H1 (cell line): ENCODE data around the gene NUDT1. TPM values are rescaled to one million over a fixed set of nuclear protein-coding genes. Genes with fewer than 3 reads are reported as not detected.

Experiments used
- CTCF ChIA-PET: fragments of 300-600 bp; sonication (Branson Sonifier 250); formaldehyde crosslinking; loops from one replicate; lab custom pipeline; 2021; ENCODE audit not compliant: partially characterized antibody; lab: Charles Lee
- POLR2A ChIA-PET: fragments of 300-600 bp; sonication (Branson Sonifier 250); formaldehyde crosslinking; loops from one replicate; lab custom pipeline; 2021; ENCODE audit warnings: inconsistent platforms; ENCODE audit not compliant: partially characterized antibody; lab: Charles Lee
- DNase-seq, 2 experiments: peaks; one replicate each; pipeline versions ENCODE4 v3.0.0 to v3.0.0-alpha.2; 2010 to 2022; ENCODE audit warnings: low spot score in 2 of 2, low read depth in 1 of 2, mixed read lengths in 1 of 2
- FAIRE-seq: peaks from 2 replicates; lab custom pipeline; 2011; peaks lifted over from hg19 to GRCh38; lab: Jason Lieb, UNC
- H2AFZ ChIP-seq: 2 replicates; pipeline ENCODE4 v1.8.1; 2012; ENCODE audit warnings: low read length, inconsistent platforms
- H2AK5ac ChIP-seq: 2 replicates; pipeline ENCODE4 v1.6.1; 2013; ENCODE audit warnings: low read depth, low read length
- H2BK120ac ChIP-seq: replicated peaks from 2 replicates; pipeline ENCODE3; 2013; ENCODE audit warnings: low read depth, low read length, inconsistent platforms
- H2BK12ac ChIP-seq: 2 replicates; pipeline ENCODE4 v1.6.1; 2013; ENCODE audit warnings: low read depth, low read length
- H2BK15ac ChIP-seq: 2 replicates; pipeline ENCODE4 v1.6.1; 2013; ENCODE audit warnings: low read length
- H2BK20ac ChIP-seq: 2 replicates; pipeline ENCODE4 v1.6.1; 2013; ENCODE audit warnings: low read length
- H2BK5ac ChIP-seq: 2 replicates; pipeline ENCODE4 v1.6.1; 2013; ENCODE audit warnings: low read depth, low read length
- H3K14ac ChIP-seq: 2 replicates; pipeline ENCODE4 v1.6.1; 2013; ENCODE audit warnings: inconsistent platforms; ENCODE audit not compliant: insufficient read length
- H3K18ac ChIP-seq: 2 replicates; pipeline ENCODE4 v1.6.1; 2013; ENCODE audit warnings: low read length; ENCODE audit errors: extremely low read depth
- H3K23ac ChIP-seq: 2 replicates; pipeline ENCODE4 v1.6.1; 2013; ENCODE audit warnings: inconsistent platforms; ENCODE audit not compliant: insufficient read length
- H3K23me2 ChIP-seq: 2 replicates; pipeline ENCODE4 v1.6.1; 2013; ENCODE audit warnings: low read depth, low read length
- H3K27ac ChIP-seq: 2 replicates; pipeline ENCODE4 v1.6.1; 2011; ENCODE audit warnings: low read depth, low read length, inconsistent platforms
- H3K27me3 ChIP-seq, 4 experiments: replicated peaks in 1 of 4; 1 replicate in 1 of 4; 2 replicates in 3 of 4; pipeline versions ENCODE4 v1.6.1 to v1.8.1; 2011 to 2013; ENCODE audit warnings: low read length in 3 of 4, mild to moderate bottlenecking in 3 of 4, inconsistent platforms in 2 of 4, mixed read lengths in 2 of 4, moderate library complexity in 1 of 4; ENCODE audit not compliant: control insufficient read depth in 3 of 4, insufficient read depth in 3 of 4; ENCODE audit errors: extremely low read depth in 1 of 4
- H3K36me3 ChIP-seq, 4 experiments: 2 replicates each; pipeline versions ENCODE4 v1.6.1 to v1.8.1; 2011 to 2013; ENCODE audit warnings: mild to moderate bottlenecking in 4 of 4, low read length in 3 of 4, moderate library complexity in 2 of 4, control low read depth in 1 of 4, inconsistent platforms in 1 of 4; ENCODE audit not compliant: insufficient read depth in 4 of 4, control insufficient read depth in 2 of 4
- H3K4ac ChIP-seq: replicated peaks from 2 replicates; pipeline ENCODE3; 2013; ENCODE audit warnings: low read length, low read depth, mixed read lengths, inconsistent platforms; ENCODE audit not compliant: insufficient read length
- H3K4me1 ChIP-seq, 4 experiments: replicated peaks in 1 of 4; 1 replicate in 1 of 4; 2 replicates in 3 of 4; pipeline versions ENCODE4 v1.6.1 to v1.8.1; 2011 to 2013; ENCODE audit warnings: low read length in 3 of 4, inconsistent platforms in 2 of 4, mixed read lengths in 1 of 4; ENCODE audit not compliant: insufficient read depth in 4 of 4, control insufficient read depth in 3 of 4
- H3K4me2 ChIP-seq, 2 experiments: 2 replicates each; pipeline versions ENCODE4 v1.6.1 to v1.8.1; 2011 to 2013; ENCODE audit warnings: low read depth in 2 of 2, low read length in 2 of 2, control low read depth in 1 of 2, inconsistent platforms in 1 of 2, mild to moderate bottlenecking in 1 of 2; ENCODE audit not compliant: insufficient read depth in 1 of 2
- H3K4me3 ChIP-seq, 4 experiments: fragments of 200-600, 300-600 bp in 1 of 4; sonication (generic), shearing (Covaris generic), sonication (Bioruptor Twin) in 1 of 4; 2 replicates each; pipeline versions ENCODE4 v1.5.1 to v1.8.1; 2011 to 2016; ENCODE audit warnings: low read length in 4 of 4, low read depth in 3 of 4, control low read depth in 2 of 4, inconsistent platforms in 2 of 4, mild to moderate bottlenecking in 2 of 4, mixed read lengths in 1 of 4, moderate library complexity in 1 of 4; ENCODE audit not compliant: insufficient read depth in 2 of 4; ENCODE audit errors: extremely low read depth in 1 of 4
- H3K56ac ChIP-seq: replicated peaks from 2 replicates; pipeline ENCODE3; 2013; ENCODE audit warnings: low read depth, mild to moderate bottlenecking, mixed read lengths, low read length, inconsistent platforms; ENCODE audit not compliant: insufficient read length
- H3K79me1 ChIP-seq: 2 replicates; pipeline ENCODE4 v1.6.1; 2013; ENCODE audit warnings: low read depth, low read length, control low read depth
- H3K79me2 ChIP-seq, 2 experiments: 2 replicates each; pipeline versions ENCODE4 v1.6.1 to v1.8.1; 2012 to 2013; ENCODE audit warnings: low read length in 2 of 2, mild to moderate bottlenecking in 2 of 2, inconsistent platforms in 1 of 2; ENCODE audit not compliant: insufficient read depth in 2 of 2, control insufficient read depth in 1 of 2
- H3K9ac ChIP-seq, 4 experiments: replicated peaks in 1 of 4; 1 replicate in 1 of 4; 2 replicates in 3 of 4; pipeline versions ENCODE4 v1.6.1 to v1.8.1; 2011 to 2013; ENCODE audit warnings: low read depth in 3 of 4, low read length in 3 of 4, control low read depth in 2 of 4, mild to moderate bottlenecking in 2 of 4, moderate library complexity in 2 of 4, inconsistent platforms in 1 of 4; ENCODE audit errors: extremely low read depth in 1 of 4
- H3K9me3 ChIP-seq, 2 experiments: 2 replicates each; pipeline versions ENCODE4 v1.6.1 to v1.8.1; 2012 to 2013; ENCODE audit warnings: mild to moderate bottlenecking in 2 of 2, moderate library complexity in 2 of 2, control low read depth in 1 of 2, inconsistent platforms in 1 of 2, low read depth in 1 of 2, low read length in 1 of 2, mixed read lengths in 1 of 2; ENCODE audit not compliant: insufficient read depth in 2 of 2
- H4K20me1 ChIP-seq, 2 experiments: replicated peaks in 1 of 2; 2 replicates each; pipeline versions ENCODE3 to v1.8.1; 2011 to 2013; ENCODE audit warnings: inconsistent platforms in 2 of 2, low read length in 2 of 2, mild to moderate bottlenecking in 1 of 2; ENCODE audit not compliant: insufficient read depth in 2 of 2, control insufficient read depth in 1 of 2
- H4K5ac ChIP-seq: 2 replicates; pipeline ENCODE4 v1.6.1; 2013; ENCODE audit warnings: low read length, low read depth, mixed read lengths, inconsistent platforms; ENCODE audit not compliant: insufficient read length
- H4K8ac ChIP-seq: 2 replicates; pipeline ENCODE4 v1.8.0; 2013; ENCODE audit warnings: mild to moderate bottlenecking, moderate library complexity, low read length, inconsistent platforms; ENCODE audit not compliant: insufficient read depth; ENCODE audit errors: extremely low read depth
- H4K91ac ChIP-seq: replicated peaks from 2 replicates; pipeline ENCODE3; 2013; ENCODE audit warnings: low read length, mixed read lengths, inconsistent platforms; ENCODE audit not compliant: insufficient read length
- ASH2L ChIP-seq: fragments of 200-600, 300-600 bp; sonication (generic); IDR thresholded peaks from one replicate; pipeline ENCODE4 v1.7.1; 2017; ENCODE audit warnings: low read length
- ATF2 ChIP-seq: IDR thresholded peaks from 2 replicates; pipeline ENCODE4 v1.6.1; 2012; ENCODE audit warnings: low read length, inconsistent platforms
- CREB1 ChIP-seq: IDR thresholded peaks from 2 replicates; pipeline ENCODE4 v1.6.1; 2012; ENCODE audit warnings: inconsistent platforms
- E2F6 ChIP-seq: IDR thresholded peaks from 2 replicates; pipeline ENCODE4 v1.6.1; 2012; ENCODE audit warnings: inconsistent platforms
- HDAC6 ChIP-seq: IDR thresholded peaks from one replicate; pipeline ENCODE4 v1.7.1; 2012; ENCODE audit warnings: low read depth, mild to moderate bottlenecking, inconsistent platforms, low read length, moderate library complexity
- JUN ChIP-seq: IDR thresholded peaks from 2 replicates; pipeline ENCODE4 v1.6.1; 2011; ENCODE audit warnings: low read depth, mild to moderate bottlenecking, improper control_type of control experiment, low read length
- KDM1A ChIP-seq: fragments of 200-600, 300-600 bp; sonication (generic); IDR thresholded peaks from 2 replicates; pipeline ENCODE4 v1.7.1; 2016; ENCODE audit warnings: mild to moderate bottlenecking, low read length, borderline replicate concordance
- NANOG ChIP-seq: IDR thresholded peaks from 2 replicates; pipeline ENCODE4 v1.6.1; 2011; ENCODE audit warnings: low read length, low read depth, mild to moderate bottlenecking, inconsistent platforms; ENCODE audit not compliant: insufficient read depth, poor library complexity, severe bottlenecking
- PHF8 ChIP-seq: fragments of 200-600 bp; sonication (generic); conservative IDR thresholded peaks from 2 replicates; pipeline ENCODE4 v1.7.1; 2012; ENCODE audit warnings: low read depth, mild to moderate bottlenecking, inconsistent platforms, low read length, moderate library complexity
- RFX5 ChIP-seq: IDR thresholded peaks from 2 replicates; pipeline ENCODE4 v1.6.1; 2011; ENCODE audit warnings: low read depth, low read length, improper control_type of control experiment, borderline replicate concordance
- TAF1 ChIP-seq: IDR thresholded peaks from 2 replicates; pipeline ENCODE4 v1.6.1; 2011; ENCODE audit warnings: mild to moderate bottlenecking, low read depth, low read length
- TEAD4 ChIP-seq: IDR thresholded peaks from 2 replicates; pipeline ENCODE4 v1.6.1; 2012; ENCODE audit warnings: low read depth, low read length, inconsistent platforms, mixed read lengths
- WGBS, 2 experiments: shearing (Covaris generic) in 1 of 2; methylation state at CpG; one replicate each; pipeline versions ENCODE4 v1.1.6 to v1.1.7; 2013 to 2015; ENCODE audit warnings: low lambda C conversion rate in 2 of 2, mixed read lengths in 2 of 2, inconsistent platforms in 1 of 2, low coverage in 1 of 2, missing lambda C conversion rate in 1 of 2; ENCODE audit not compliant: insufficient replicate concordance in 2 of 2, insufficient coverage in 1 of 2, insufficient read length in 1 of 2; ENCODE audit errors: extremely low coverage in 1 of 2, missing lambda C conversion rate in 1 of 2; 5-methylcytosine and 5-hydroxymethylcytosine counted together
- polyA plus RNA-seq, 7 experiments: library from polyadenylated mRNA; depleted of rRNA in 3 of 7; stranded (reverse) in 5 of 7; unstranded in 2 of 7; fragments of >200 nt in 5 of 7; fragments of 200-250 nt in 2 of 7; gene quantifications; 1 replicate in 5 of 7; 2 replicates in 1 of 7; 4 replicates in 1 of 7; pipeline versions ENCODE4 v1.2.1 to v1.2.3, GENCODE V29; 2011 to 2013; ENCODE audit warnings: missing spikeins in 2 of 7, mixed read lengths in 2 of 7
- total RNA-seq: library from RNA; stranded (reverse); fragmentation: NEBNext Ultra II Directional; extraction: Animal tissue kit (Norgen Biotek cat#: 25700); gene quantifications from 2 replicates; pipeline ENCODE4 v1.2.1, GENCODE V29; 2021

NUDT1 gene
- total and polyA plus RNA-seq, 2 of the 8 experiments (the other 6 are each of a cell fraction or from before 2014, with no cell fraction given) = 76.1 to 89.5 TPM

GRCh38 chr7:2270495-2270894, 28.5 kb downstream of the NUDT1 start:
- no peak for TF ChIP-seq TAF1
- no peak for TF ChIP-seq JUN
- TF ChIP-seq PHF8 = no peak
- TF ChIP-seq E2F6 = no peak
- no peak for TF ChIP-seq ATF2
- no peak for TF ChIP-seq TEAD4
- no peak for TF ChIP-seq KDM1A
- TF ChIP-seq ASH2L = no peak
- no peak for TF ChIP-seq NANOG
- no peak for TF ChIP-seq CREB1
- TF ChIP-seq RFX5 = no peak
- no peak for TF ChIP-seq HDAC6
- no peak overlapping the region for H3K23ac ChIP-seq
- peak overlapping the region; percentile 91 for H4K91ac ChIP-seq
- H3K4me1 ChIP-seq = peaks cover 0 to 12% (median 6%) of the 10 kb centered on the region in 4 experiments; a peak in 6 of 7 replicates
- H3K4me2 ChIP-seq = peak overlapping the region in 1 of 2 experiments; percentile 43; a peak in 1 of 4 replicates
- H3K14ac ChIP-seq = no peak overlapping the region
- no peaks in the 10 kb centered on the region for H3K79me2 ChIP-seq
- no peak overlapping the region for H3K9ac ChIP-seq
- H3K27ac ChIP-seq = no peak overlapping the region
- ChIA-PET CTCF (interaction anchor here (1.1 kb wide), 2 partner anchors 22 to 38 kb away, joined by 3 to 4 read pairs; partner anchors contain the start of gene MAD1L1), POLR2A (interaction anchor here (0.8 to 1.6 kb wide), 6 partner anchors 12 to 79 kb away, joined by 3 to 5 read pairs (median 3); partner anchors contain the start of genes MRM2 and NUDT1)
- no peaks in the 10 kb centered on the region for H3K23me2 ChIP-seq
- WGBS, 2 experiments = 85% methylated on average over 6 of the region's 8 CpGs; no CpG with 5 or more reads in 1 of the 2 experiments
- H3K9me3 ChIP-seq = no peaks in the 10 kb centered on the region; a peak in 1 of 4 replicates
- no peak overlapping the region for H2BK120ac ChIP-seq
- peaks cover 0 to 2% of the 10 kb centered on the region in 2 experiments for H4K20me1 ChIP-seq
- no peak for DNase-seq
- H3K56ac ChIP-seq = no peak overlapping the region
- H2BK5ac ChIP-seq = peak overlapping the region; percentile 66; the same call in 1 of the 2 replicates
- H2BK12ac ChIP-seq = no peak overlapping the region
- H3K4me3 ChIP-seq = no peak overlapping the region
- no peaks in the 10 kb centered on the region for H3K27me3 ChIP-seq
- no peak overlapping the region for H2BK15ac ChIP-seq
- no peaks in the 10 kb centered on the region for H3K79me1 ChIP-seq
- no peak overlapping the region for H4K5ac ChIP-seq
- H3K4ac ChIP-seq = no peak overlapping the region
- H2AFZ ChIP-seq = no peak overlapping the region
- peaks cover 0 to 9% (median 4%) of the 10 kb centered on the region in 4 experiments; a peak in 2 of 8 replicates for H3K36me3 ChIP-seq
- H3K18ac ChIP-seq = no peak overlapping the region
- no peak overlapping the region for H4K8ac ChIP-seq
- FAIRE-seq = no peak
- no peak overlapping the region for H2BK20ac ChIP-seq
- no peak overlapping the region for H2AK5ac ChIP-seq
